Activated CD4-positive, alpha-beta memory T cell treated with anti-CD3 and anti-CD28 coated beads, Interleukin-2, amount 10 ng/mL, durations not matched to agents 7 days and 5 days (primary cell): ENCODE results near the gene SLC7A4. TPM values are rescaled to one million over a fixed set of nuclear protein-coding genes. Genes with fewer than 3 reads are reported as not detected.
A peak's percentile ranks its signal among the peaks of the same experiment; 100 is the strongest.
"Not testable (repeated sequence)": the region's sequence is repeated elsewhere in the genome, so short reads cannot be mapped to it uniquely, and the experiment has no call there.

ENCODE experiments used
- CTCF ChIA-PET: fragments of 350-600 bp; sonication (Branson Sonifier 250); formaldehyde crosslinking; loops from one replicate; lab custom pipeline; 2021; ENCODE audit warnings: antibody characterized with exemption, inconsistent platforms; lab: Charles Lee
- POLR2A ChIA-PET: fragments of 350-600 bp; sonication (Branson Sonifier 250); formaldehyde crosslinking; loops from one replicate; lab custom pipeline; 2021; ENCODE audit warnings: antibody characterized with exemption; lab: Charles Lee
- DNase-seq: peaks from one replicate; pipeline ENCODE4 v3.0.0-alpha.2; 2020
- H3K27ac Mint-ChIP-seq: one replicate; pipeline ENCODE4 v1.8.0; 2021; ENCODE audit warnings: mild to moderate bottlenecking, mixed read lengths
- H3K27me3 Mint-ChIP-seq: one replicate; pipeline ENCODE4 v1.8.0; 2021; ENCODE audit warnings: mixed read lengths
- H3K36me3 Mint-ChIP-seq: one replicate; pipeline ENCODE4 v1.8.0; 2021; ENCODE audit warnings: low read depth, mixed read lengths
- H3K4me1 Mint-ChIP-seq: one replicate; pipeline ENCODE4 v1.8.0; 2021; ENCODE audit warnings: mixed read lengths
- H3K4me3 Mint-ChIP-seq: one replicate; pipeline ENCODE4 v1.8.0; 2021; ENCODE audit warnings: mild to moderate bottlenecking, mixed read lengths
- H3K9me3 Mint-ChIP-seq: one replicate; pipeline ENCODE4 v1.8.0; 2021; ENCODE audit warnings: mixed read lengths
- total RNA-seq, 2 experiments: library from RNA; stranded (reverse); gene quantifications; one replicate each; pipeline ENCODE4 v1.2.3, GENCODE V29; 2021

Gene SLC7A4
- total RNA-seq, 2 experiments from 2014 or later: not detected

- Mint-ChIP-seq H3K27me3 (peaks cover 10% of the 10 kb centered on the region), H3K4me3 (no peak overlapping the region), H3K4me1 (peaks cover 21% of the 10 kb centered on the region), H3K27ac (no peak overlapping the region), H3K36me3 (no peaks in the 10 kb centered on the region), H3K9me3 (no peaks in the 10 kb centered on the region)
- POLR2A ChIA-PET: interaction anchor here (1.2 kb wide), 1 partner anchor 9 kb away, joined by 4 read pairs; the partner anchor contains the start of gene LRRC74B
- no peak for DNase-seq
- CTCF ChIA-PET: no interaction called here
These were observed 22.6 kb upstream of the SLC7A4 start for GRCh38 chr22:21054714-21055563.

- ChIA-PET CTCF (no interaction called here), POLR2A (interaction anchor here (1.2 kb wide), 1 partner anchor 9 kb away, joined by 4 read pairs; the partner anchor contains the start of gene LRRC74B)
- DNase-seq: no peak
- Mint-ChIP-seq H3K9me3 (no peaks in the 10 kb centered on the region), H3K27ac (no peak overlapping the region), H3K36me3 (no peaks in the 10 kb centered on the region), H3K4me1 (peaks cover 21% of the 10 kb centered on the region), H3K27me3 (peaks cover 10% of the 10 kb centered on the region), H3K4me3 (no peak overlapping the region)
These were observed 21.8 kb upstream of the SLC7A4 start for GRCh38 chr22:21054046-21054713.

DNA sequence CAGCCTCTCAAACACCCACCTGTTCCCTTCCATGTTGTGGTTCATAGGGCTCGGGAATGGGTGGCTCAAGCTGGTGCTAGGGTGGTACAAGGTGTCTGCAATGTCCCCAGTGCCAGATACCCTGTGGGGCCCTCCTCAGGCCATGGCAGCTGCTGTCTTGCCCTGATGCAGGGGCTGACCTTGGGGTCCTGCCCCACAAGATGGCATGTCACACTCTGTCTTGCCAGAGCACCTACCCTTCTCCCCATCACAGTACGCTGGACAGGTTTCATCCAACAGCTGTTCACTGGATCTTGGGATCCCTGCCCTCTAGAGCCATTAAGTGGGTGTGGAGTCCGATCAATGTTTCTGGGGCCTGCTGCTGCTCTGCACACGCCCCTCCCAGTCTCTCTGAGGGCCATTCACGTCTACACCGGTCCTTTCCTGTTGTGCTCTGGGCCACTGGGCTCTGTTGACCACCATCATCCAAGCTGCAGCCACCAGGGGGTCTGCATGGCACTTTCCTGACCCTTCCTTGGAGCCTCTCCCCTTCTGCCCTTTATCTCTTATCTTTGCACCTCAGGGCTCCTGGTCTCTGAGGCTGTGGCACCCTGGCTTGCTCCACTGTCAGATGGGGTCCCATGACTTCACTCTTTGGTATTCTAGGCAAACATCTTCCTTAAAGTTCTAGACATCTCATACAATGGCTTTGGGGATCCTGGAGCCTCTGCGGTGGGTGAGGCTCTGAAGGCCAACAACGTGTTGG is 20.5 kb upstream of the SLC7A4 start:
- H3K27me3 Mint-ChIP-seq: peaks cover 10% of the 10 kb centered on the region
- H3K4me1 Mint-ChIP-seq: peaks cover 21% of the 10 kb centered on the region
- H3K36me3 Mint-ChIP-seq: no peaks in the 10 kb centered on the region
- no peak overlapping the region for H3K27ac Mint-ChIP-seq
- POLR2A ChIA-PET: interaction anchor here (1.6 kb wide), 1 partner anchor 51 kb away, joined by 4 read pairs; the partner anchor contains the start of gene THAP7
- no peak for DNase-seq
- no peaks in the 10 kb centered on the region for H3K9me3 Mint-ChIP-seq
- H3K4me3 Mint-ChIP-seq: no peak overlapping the region
- CTCF ChIA-PET: no interaction called here

GRCh38 chr22:21051831-21052400 is 19.6 kb upstream of the SLC7A4 start:
- DNase-seq: no peak
- H3K9me3 Mint-ChIP-seq: no peaks in the 10 kb centered on the region
- H3K4me3 Mint-ChIP-seq: no peak overlapping the region
- no peaks in the 10 kb centered on the region for H3K36me3 Mint-ChIP-seq
- H3K27me3 Mint-ChIP-seq: peaks cover 10% of the 10 kb centered on the region
- CTCF ChIA-PET: no interaction called here
- peaks cover 20% of the 10 kb centered on the region for H3K4me1 Mint-ChIP-seq
- H3K27ac Mint-ChIP-seq: no peak overlapping the region
- POLR2A ChIA-PET: interaction anchor here (1.6 kb wide), 1 partner anchor 50 kb away, joined by 4 read pairs; the partner anchor contains the start of gene THAP7

GRCh38 chr22:21051145-21051830 is 18.9 kb upstream of the SLC7A4 start:
- ChIA-PET CTCF (no interaction called here), POLR2A (no interaction called here)
- peaks cover 5% of the 10 kb centered on the region for H3K27me3 Mint-ChIP-seq
- no peaks in the 10 kb centered on the region for H3K36me3 Mint-ChIP-seq
- peaks cover 14% of the 10 kb centered on the region for H3K4me1 Mint-ChIP-seq
- H3K27ac Mint-ChIP-seq: no peak overlapping the region
- DNase-seq: no peak
- H3K9me3 Mint-ChIP-seq: no peaks in the 10 kb centered on the region
- no peak overlapping the region for H3K4me3 Mint-ChIP-seq

DNA sequence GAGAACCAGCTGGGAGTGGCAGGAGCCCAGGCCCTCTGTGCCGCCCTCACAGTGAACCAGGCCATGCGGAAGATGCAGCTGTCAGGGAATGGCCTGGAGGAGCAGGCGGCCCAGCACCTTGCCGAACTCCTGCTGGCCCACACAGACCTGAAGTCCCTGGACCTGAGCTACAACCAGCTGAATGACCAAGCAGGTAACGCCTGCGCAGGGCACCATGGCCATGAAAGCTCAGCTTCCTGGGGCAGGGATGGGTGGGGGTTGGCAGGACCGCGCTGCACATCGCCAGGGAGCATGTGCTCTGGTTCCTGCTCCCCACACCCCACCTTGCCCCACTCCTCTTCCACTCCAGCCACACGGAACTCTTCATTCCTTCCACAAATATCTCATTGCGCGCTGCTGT is 16.6 kb upstream of the SLC7A4 start:
- H3K27ac Mint-ChIP-seq, H3K9me3 Mint-ChIP-seq, H3K36me3 Mint-ChIP-seq, H3K4me3 Mint-ChIP-seq, POLR2A ChIA-PET, CTCF ChIA-PET, DNase-seq: not testable (repeated sequence)
- Mint-ChIP-seq H3K4me1 (peaks cover 21% of the 10 kb centered on the region), H3K27me3 (peaks cover 13% of the 10 kb centered on the region)

- Mint-ChIP-seq H3K27me3 (peaks cover 14% of the 10 kb centered on the region), H3K4me1 (peaks cover 26% of the 10 kb centered on the region)
- H3K36me3 Mint-ChIP-seq, CTCF ChIA-PET, H3K4me3 Mint-ChIP-seq, DNase-seq, H3K27ac Mint-ChIP-seq, H3K9me3 Mint-ChIP-seq, POLR2A ChIA-PET: not testable (repeated sequence)
These were observed 16.1 kb upstream of the SLC7A4 start for GRCh38 chr22:21048448-21048847.

- ChIA-PET POLR2A (no interaction called here), CTCF (no interaction called here)
- no peak for DNase-seq
- Mint-ChIP-seq H3K27ac (no peak overlapping the region), H3K4me3 (no peak overlapping the region), H3K4me1 (peaks cover 33% of the 10 kb centered on the region), H3K9me3 (no peaks in the 10 kb centered on the region), H3K36me3 (no peaks in the 10 kb centered on the region), H3K27me3 (peaks cover 19% of the 10 kb centered on the region)
These were observed 15.4 kb upstream of the SLC7A4 start for GRCh38 chr22:21047730-21048129.

- no peaks in the 10 kb centered on the region for H3K9me3 Mint-ChIP-seq
- CTCF ChIA-PET: interaction anchor here (0.7 kb wide), 1 partner anchor 263 kb away, joined by 3 read pairs; no protein-coding TSS in a partner anchor
- H3K4me3 Mint-ChIP-seq: no peak overlapping the region
- POLR2A ChIA-PET: no interaction called here
- H3K27ac Mint-ChIP-seq: no peak overlapping the region
- no peak for DNase-seq
- H3K4me1 Mint-ChIP-seq: peaks cover 33% of the 10 kb centered on the region
- peaks cover 19% of the 10 kb centered on the region for H3K27me3 Mint-ChIP-seq
- no peaks in the 10 kb centered on the region for H3K36me3 Mint-ChIP-seq
These were observed 14.8 kb upstream of the SLC7A4 start for GRCh38 chr22:21047035-21047661.

DNA sequence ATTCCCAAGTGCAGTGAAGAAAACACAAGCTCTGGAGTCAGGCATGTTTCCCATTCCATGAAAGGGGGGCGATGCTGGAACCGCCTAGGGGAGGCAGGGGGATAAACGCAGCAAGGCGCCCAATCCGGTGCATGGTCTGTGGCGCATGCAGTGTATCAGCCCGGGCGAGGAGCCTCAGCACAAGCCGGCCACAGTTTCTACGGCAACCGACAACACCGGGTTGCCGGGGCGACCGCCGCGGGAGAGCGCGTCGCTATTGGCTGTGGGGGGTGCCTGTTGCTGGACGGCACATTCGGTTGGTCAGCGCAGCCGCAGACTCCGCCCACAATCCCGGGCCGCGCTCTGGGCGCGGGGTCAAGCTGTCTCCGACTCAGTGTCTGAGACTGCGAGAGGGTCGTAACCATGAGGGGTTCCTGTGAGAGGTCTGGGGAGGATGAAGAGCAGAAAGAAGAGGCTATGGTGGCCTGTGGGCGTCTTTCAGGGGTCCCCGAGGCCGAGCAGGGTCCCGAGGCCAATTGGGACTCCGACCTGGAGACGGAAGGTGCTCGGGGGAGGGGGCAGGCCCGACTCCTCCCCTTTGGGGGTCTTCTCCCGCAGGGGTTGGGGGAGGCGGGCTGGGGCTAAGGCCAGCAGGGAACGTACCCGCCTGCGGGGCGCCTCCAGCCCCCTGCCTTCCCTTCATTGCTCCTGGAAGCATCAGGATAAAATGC is 13.4 kb upstream of the SLC7A4 start, which contains the start of gene LRRC74B:
LRRC74B (plus strand) TSS at position 362 of the 710 bp plus-strand sequence; CDS start at position 403, 41 bp downstream.
- no peaks in the 10 kb centered on the region for H3K36me3 Mint-ChIP-seq
- H3K4me1 Mint-ChIP-seq: peaks cover 30% of the 10 kb centered on the region
- peaks cover 19% of the 10 kb centered on the region for H3K27me3 Mint-ChIP-seq
- no peak within 1 kb of the TSS for H3K4me3 Mint-ChIP-seq
- H3K27ac Mint-ChIP-seq: no peak within 1 kb of the TSS
- H3K9me3 Mint-ChIP-seq: no peaks in the 10 kb centered on the region
- CTCF ChIA-PET: no interaction called here
- POLR2A ChIA-PET: interaction anchor here (1.4 kb wide), 1 partner anchor 9 kb away, joined by 4 read pairs; no protein-coding TSS in a partner anchor
- peak; percentile 78 for DNase-seq

DNA sequence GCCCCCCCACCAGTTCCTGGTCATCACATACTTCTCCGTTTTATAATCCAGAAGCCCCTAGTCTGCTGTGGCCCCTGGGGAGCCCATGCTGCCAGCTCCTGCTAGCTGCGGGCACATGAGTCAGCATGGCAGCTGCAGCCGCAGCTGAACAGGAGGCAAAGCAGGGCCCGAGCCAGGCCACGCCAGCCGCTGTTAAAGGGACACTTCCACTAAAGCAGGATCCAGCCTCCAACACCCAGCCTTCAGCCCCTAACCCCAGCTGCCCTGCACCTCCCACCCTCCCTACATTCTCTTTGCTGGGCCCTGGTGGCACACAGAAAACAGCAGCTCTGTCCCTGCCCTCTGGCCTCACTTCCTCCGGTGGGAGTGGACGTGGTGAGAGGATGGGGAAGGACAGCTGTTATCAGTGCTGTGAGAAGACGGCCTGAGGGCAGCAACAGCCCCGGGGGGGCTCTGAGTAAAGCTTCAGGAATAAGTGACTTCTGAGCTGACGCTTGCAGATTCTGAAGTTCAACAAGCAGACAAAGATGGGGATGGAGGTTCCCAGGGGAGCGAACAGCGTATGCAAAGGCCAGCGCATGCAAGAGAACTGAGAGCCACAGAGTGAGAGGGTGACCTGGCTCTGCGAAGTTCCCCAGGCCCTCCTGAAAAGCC is 12.7 kb upstream of the SLC7A4 start:
- Mint-ChIP-seq H3K27me3 (peaks cover 19% of the 10 kb centered on the region), H3K4me1 (peaks cover 30% of the 10 kb centered on the region), H3K9me3 (no peaks in the 10 kb centered on the region), H3K36me3 (no peaks in the 10 kb centered on the region), H3K27ac (no peak overlapping the region), H3K4me3 (no peak overlapping the region)
- no peak for DNase-seq
- ChIA-PET CTCF (interaction anchor here (1.2 kb wide), 1 partner anchor 24 kb away, joined by 5 read pairs; no protein-coding TSS in a partner anchor), POLR2A (interaction anchor here (0.8 to 1.4 kb wide), 2 partner anchors 10 to 11 kb away, joined by 3 to 4 read pairs; no protein-coding TSS in a partner anchor)
